Right lobe of liver (tissue), 4 donors: ENCODE data around the gene ARGFX.
"Not testable (repeated sequence)": the region's sequence is repeated elsewhere in the genome, so short reads cannot be mapped to it uniquely, and the experiment has no call there.

Source experiments
- CTCF ChIP-seq, 4 donors: fragments of 200-600 bp in 3 of 4; fragments of 450-650 bp in 1 of 4; IDR thresholded peaks; one replicate each; pipeline versions ENCODE4 v1.5.1 to v1.8.0; 2016 to 2022; ENCODE audit warnings: antibody characterized with exemption in 4 of 4, mild to moderate bottlenecking in 2 of 4
- POLR2A ChIP-seq: fragments of 450-650 bp; IDR thresholded peaks from one replicate; pipeline ENCODE4 v1.6.1; 2017; ENCODE audit warnings: antibody characterized with exemption, mild to moderate bottlenecking
- donor health status: DM: no; HTN: no; CAD: no.
- donor health status: DM: no; HTN: no; CAD: no.
- donor health status: DM: no; HTN: yes; CAD: no.

GRCh38 chr3:121593806-121594205 lies 26.1 kb downstream of the ARGFX start:
- not testable (repeated sequence) for TF ChIP-seq CTCF (IDR thresholded peaks at IDR 0.05); POLR2A
